ENCODE data around the gene PTPN9. TPM values are rescaled to one million over a fixed set of nuclear protein-coding genes. Genes with fewer than 3 reads are reported as not detected.

The PTPN9 gene
- total and polyA plus RNA-seq, 2 of the 13 experiments (the other 11 are each of a cell fraction or from before 2014, with no cell fraction given) = 16.6 to 19.9 TPM

DNA sequence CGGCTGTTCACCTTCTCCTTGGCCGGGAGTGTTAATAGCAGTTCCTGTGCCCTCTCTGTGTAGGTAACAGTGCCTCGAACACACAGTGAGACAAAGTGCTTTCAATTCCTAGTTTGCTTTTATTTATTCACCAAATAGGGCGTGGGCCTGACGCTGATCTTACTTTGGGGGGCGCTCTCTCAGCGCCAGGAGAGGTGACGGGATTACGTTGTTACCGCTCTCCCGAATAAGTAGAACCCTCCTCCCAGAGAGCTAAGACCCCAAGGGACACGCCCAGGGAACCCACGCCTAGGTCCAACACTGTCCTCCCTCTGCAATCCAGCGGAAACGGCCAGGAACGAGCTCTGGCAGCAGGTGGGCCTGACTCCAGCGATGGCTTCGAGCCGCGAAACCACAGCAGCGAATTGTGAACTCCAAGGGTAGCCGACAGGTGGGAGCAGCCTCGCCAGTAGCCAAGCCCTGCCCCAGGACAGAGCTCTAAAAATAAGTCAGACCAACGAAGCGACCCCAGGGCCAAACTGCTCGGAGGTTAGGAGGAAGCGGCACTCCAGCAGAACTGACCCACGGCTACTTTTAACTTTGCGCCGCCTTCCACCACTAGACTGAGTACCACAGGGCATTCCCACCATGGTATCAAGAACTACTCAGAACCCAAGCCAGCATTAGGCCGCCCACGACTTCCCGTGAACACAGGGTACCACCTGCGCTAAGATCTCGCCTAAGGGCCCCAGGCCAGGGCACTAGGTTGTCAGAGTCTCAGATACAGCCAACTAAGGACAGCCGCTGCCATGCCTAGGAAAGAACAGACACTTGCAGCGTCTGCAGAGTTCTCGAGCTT lies 126.0 kb downstream of the PTPN9 start (continued):
- no peak for TF ChIP-seq CHCHD3 (CRISPR knock-in tag; IDR thresholded peaks at IDR 0.05)
- no peak; the same call in 1 of the 2 replicates for TF ChIP-seq RFXAP (CRISPR knock-in tag; IDR thresholded peaks at IDR 0.05; ENCODE audit: borderline replicate concordance)
- TF ChIP-seq NAIF1 (CRISPR knock-in tag; IDR thresholded peaks at IDR 0.05; ENCODE audit: borderline replicate concordance) = no peak
- TF ChIP-seq ZNF256 (CRISPR knock-in tag; conservative IDR thresholded peaks at IDR 0.05) = no peak
- no peak for TF ChIP-seq ZNF780A (CRISPR knock-in tag; IDR thresholded peaks at IDR 0.05)
- peak; percentile 29; the same call in 1 of the 2 replicates for TF ChIP-seq BRCA1 (CRISPR knock-in tag; IDR thresholded peaks at IDR 0.05)
- no peak for TF ChIP-seq SMAD9 (CRISPR knock-in tag; IDR thresholded peaks at IDR 0.05)
- TF ChIP-seq ZBTB21 (CRISPR knock-in tag; IDR thresholded peaks at IDR 0.05) = no peak
- TF ChIP-seq ZNF263 (CRISPR knock-in tag; IDR thresholded peaks at IDR 0.05) = peak; percentile 66
- TF ChIP-seq MYC (CRISPR knock-in tag; IDR thresholded peaks at IDR 0.05; ENCODE audit: borderline replicate concordance) = peak; percentile 20; the same call in 1 of the 2 replicates
- no peak for TF ChIP-seq ZNF775 (CRISPR knock-in tag; IDR thresholded peaks at IDR 0.05; ENCODE audit: borderline replicate concordance)
- TF ChIP-seq, protein P1, sequence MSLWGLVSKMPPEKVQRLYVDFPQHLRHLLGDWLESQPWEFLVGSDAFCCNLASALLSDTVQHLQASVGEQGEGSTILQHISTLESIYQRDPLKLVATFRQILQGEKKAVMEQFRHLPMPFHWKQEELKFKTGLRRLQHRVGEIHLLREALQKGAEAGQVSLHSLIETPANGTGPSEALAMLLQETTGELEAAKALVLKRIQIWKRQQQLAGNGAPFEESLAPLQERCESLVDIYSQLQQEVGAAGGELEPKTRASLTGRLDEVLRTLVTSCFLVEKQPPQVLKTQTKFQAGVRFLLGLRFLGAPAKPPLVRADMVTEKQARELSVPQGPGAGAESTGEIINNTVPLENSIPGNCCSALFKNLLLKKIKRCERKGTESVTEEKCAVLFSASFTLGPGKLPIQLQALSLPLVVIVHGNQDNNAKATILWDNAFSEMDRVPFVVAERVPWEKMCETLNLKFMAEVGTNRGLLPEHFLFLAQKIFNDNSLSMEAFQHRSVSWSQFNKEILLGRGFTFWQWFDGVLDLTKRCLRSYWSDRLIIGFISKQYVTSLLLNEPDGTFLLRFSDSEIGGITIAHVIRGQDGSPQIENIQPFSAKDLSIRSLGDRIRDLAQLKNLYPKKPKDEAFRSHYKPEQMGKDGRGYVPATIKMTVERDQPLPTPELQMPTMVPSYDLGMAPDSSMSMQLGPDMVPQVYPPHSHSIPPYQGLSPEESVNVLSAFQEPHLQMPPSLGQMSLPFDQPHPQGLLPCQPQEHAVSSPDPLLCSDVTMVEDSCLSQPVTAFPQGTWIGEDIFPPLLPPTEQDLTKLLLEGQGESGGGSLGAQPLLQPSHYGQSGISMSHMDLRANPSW (CRISPR knock-in tag; IDR thresholded peaks at IDR 0.05; ENCODE audit: borderline replicate concordance) = no peak
- no peak for TF ChIP-seq NCOA5 (CRISPR knock-in tag; IDR thresholded peaks at IDR 0.05)
- TF ChIP-seq ERF (CRISPR knock-in tag; IDR thresholded peaks at IDR 0.05) = no peak
- TF ChIP-seq ZFP41 (CRISPR knock-in tag; IDR thresholded peaks at IDR 0.05; ENCODE audit: borderline replicate concordance) = no peak
- TF ChIP-seq MAFK (conservative IDR thresholded peaks at IDR 0.05 in 1 of 2, IDR thresholded peaks at IDR 0.05 in 1 of 2; ENCODE audit: low read length in 2 of 2) = no peak
- no peak for TF ChIP-seq MXD4 (CRISPR knock-in tag; IDR thresholded peaks at IDR 0.05)
- TF ChIP-seq ZNF367 (CRISPR knock-in tag; IDR thresholded peaks at IDR 0.05; ENCODE audit: borderline replicate concordance) = peak; percentile 34; the same call in 1 of the 2 replicates
- TF ChIP-seq DNMT1 (CRISPR knock-in tag; IDR thresholded peaks at IDR 0.05) = no peak
- TF ChIP-seq ZNF589 (CRISPR knock-in tag; conservative IDR thresholded peaks at IDR 0.05) = no peak
- TF ChIP-seq NR2F2 (IDR thresholded peaks at IDR 0.05; ENCODE audit: borderline replicate concordance, low read depth) = no peak
- TF ChIP-seq, protein P2, sequence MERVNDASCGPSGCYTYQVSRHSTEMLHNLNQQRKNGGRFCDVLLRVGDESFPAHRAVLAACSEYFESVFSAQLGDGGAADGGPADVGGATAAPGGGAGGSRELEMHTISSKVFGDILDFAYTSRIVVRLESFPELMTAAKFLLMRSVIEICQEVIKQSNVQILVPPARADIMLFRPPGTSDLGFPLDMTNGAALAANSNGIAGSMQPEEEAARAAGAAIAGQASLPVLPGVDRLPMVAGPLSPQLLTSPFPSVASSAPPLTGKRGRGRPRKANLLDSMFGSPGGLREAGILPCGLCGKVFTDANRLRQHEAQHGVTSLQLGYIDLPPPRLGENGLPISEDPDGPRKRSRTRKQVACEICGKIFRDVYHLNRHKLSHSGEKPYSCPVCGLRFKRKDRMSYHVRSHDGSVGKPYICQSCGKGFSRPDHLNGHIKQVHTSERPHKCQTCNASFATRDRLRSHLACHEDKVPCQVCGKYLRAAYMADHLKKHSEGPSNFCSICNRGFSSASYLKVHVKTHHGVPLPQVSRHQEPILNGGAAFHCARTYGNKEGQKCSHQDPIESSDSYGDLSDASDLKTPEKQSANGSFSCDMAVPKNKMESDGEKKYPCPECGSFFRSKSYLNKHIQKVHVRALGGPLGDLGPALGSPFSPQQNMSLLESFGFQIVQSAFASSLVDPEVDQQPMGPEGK (CRISPR knock-in tag; IDR thresholded peaks at IDR 0.05) = no peak
- no peak for TF ChIP-seq FOSL2 (CRISPR knock-in tag; IDR thresholded peaks at IDR 0.05)
- TF ChIP-seq SCMH1 (CRISPR knock-in tag; IDR thresholded peaks at IDR 0.05; ENCODE audit: borderline replicate concordance) = no peak
- TF ChIP-seq KLF13 (CRISPR knock-in tag; IDR thresholded peaks at IDR 0.05) = no peak
- TF ChIP-seq GATA4 (IDR thresholded peaks at IDR 0.05; ENCODE audit: borderline replicate concordance, low read depth) = no peak
- TF ChIP-seq ZSCAN31 (CRISPR knock-in tag; IDR thresholded peaks at IDR 0.05; ENCODE audit: low read depth) = 0 out of 2 replicates have a peak, but pooled peaks have one; percentile 9

All from HepG2 (cell line).